ENCODE measurements around the gene TFCP2.
"Not testable (repeated sequence)": the region's sequence is repeated elsewhere in the genome, so short reads cannot be mapped to it uniquely, and the experiment has no call there.

The TFCP2 gene

GRCh38 chr12:51085757-51086156, 87.2 kb downstream of the TFCP2 start:
- no peak for TF ChIP-seq CTCF (IDR thresholded peaks at IDR 0.05)
- Histone ChIP-seq H3K4me3 (no peak overlapping the region), H3K27ac (no peak overlapping the region)
- DNase-seq (ENCODE audit: low spot score), result no peak

- TF ChIP-seq CTCF (IDR thresholded peaks at IDR 0.05), result no peak
- Histone ChIP-seq H3K4me3 (peak within 1 kb of the TSS; percentile 99), H3K27ac (peak within 1 kb of the TSS; percentile 91 to 100)
- DNase-seq (ENCODE audit: low spot score), result peak; percentile 97
Measured at GRCh38 chr12:51083126-51083833, 89.7 kb downstream of the TFCP2 start, which contains the start of gene CSRNP2. Gene CSRNP2, minus strand, starts transcription at chr12:51083596. Its CDS starts 7,035 bp downstream, at chr12:51076561.

GRCh38 chr12:51082561-51083125, 90.3 kb downstream of the TFCP2 start:
- peak; percentile 74 for DNase-seq (ENCODE audit: low spot score)
- TF ChIP-seq CTCF (IDR thresholded peaks at IDR 0.05), result no peak

GRCh38 chr12:51081421-51081820, 91.5 kb downstream of the TFCP2 start:
- H3K4me3 ChIP-seq, result no peak overlapping the region
- TF ChIP-seq CTCF (IDR thresholded peaks at IDR 0.05), result no peak
- no peak overlapping the region for H3K27ac ChIP-seq
- no peak for DNase-seq (ENCODE audit: low spot score)

More at GRCh38 chr12:51082561-51083125, 90.3 kb downstream of the TFCP2 start:
- H3K27ac ChIP-seq, result peak overlapping the region; percentile 91 to 100
- peak overlapping the region; percentile 99 for H3K4me3 ChIP-seq

GRCh38 chr12:51080136-51080535, 92.8 kb downstream of the TFCP2 start:
- Histone ChIP-seq H3K27ac (no peak overlapping the region), H3K4me3 (no peak overlapping the region)
- no peak for TF ChIP-seq CTCF (IDR thresholded peaks at IDR 0.05)
- DNase-seq (ENCODE audit: low spot score), result no peak

- not testable (repeated sequence) for H3K4me3 ChIP-seq; DNase-seq (ENCODE audit: low spot score); H3K27ac ChIP-seq
Measured at GRCh38 chr12:51078866-51079265, 94.1 kb downstream of the TFCP2 start.

GRCh38 chr12:51078346-51078745, 94.6 kb downstream of the TFCP2 start:
- H3K27ac ChIP-seq; DNase-seq (ENCODE audit: low spot score); H3K4me3 ChIP-seq: not testable (repeated sequence)

GRCh38 chr12:51077930-51078329, 95.0 kb downstream of the TFCP2 start:
- DNase-seq (ENCODE audit: low spot score), result no peak
- Histone ChIP-seq H3K4me3 (no peak overlapping the region), H3K27ac (peak overlapping the region in 1 of 2 donors; percentile 38)
- no peak for TF ChIP-seq CTCF (IDR thresholded peaks at IDR 0.05)
